ENCODE data around the gene STRN4. TPM values are rescaled to one million over a fixed set of nuclear protein-coding genes. Genes with fewer than 3 reads are reported as not detected.

The STRN4 gene
- total RNA-seq, 1 experiment from 2014 or later: 107 TPM

GRCh38 chr19:46732966-46733689 lies 13.1 kb downstream of the STRN4 start:
- Histone ChIP-seq H4K20me1 (ENCODE audit: insufficient read depth) (peaks cover 9% of the 10 kb centered on the region; the same call in 1 of the 2 replicates), H2AFZ (ENCODE audit: low read depth, low read length, poor library complexity, severe bottlenecking) (no peak overlapping the region), H3K4me2 (ENCODE audit: low read length) (no peak overlapping the region), H3K9me2 (ENCODE audit: insufficient read depth) (no peaks in the 10 kb centered on the region), H3K9ac (ENCODE audit: low read length) (no peak overlapping the region), H3K79me2 (ENCODE audit: insufficient read depth, low read length) (peaks cover 91% of the 10 kb centered on the region), H3K36me3 (ENCODE audit: control insufficient read depth in 1 of 2, insufficient read depth in 2 of 2, low read length in 2 of 2) (peaks cover 49 to 52% of the 10 kb centered on the region in 2 experiments), H3K27me3 (ENCODE audit: insufficient read depth, low read length) (no peaks in the 10 kb centered on the region), H3K9me3 (ENCODE audit: control insufficient read depth in 1 of 2, insufficient read depth in 1 of 2, low read depth in 1 of 2, low read length in 2 of 2) (no peaks in the 10 kb centered on the region), H3K4me1 (ENCODE audit: control insufficient read depth in 1 of 2, insufficient read depth in 2 of 2, low read length in 2 of 2) (peaks cover 0 to 16% of the 10 kb centered on the region in 2 experiments; a peak in 2 of 4 replicates), H3K27ac (ENCODE audit: low read depth, low read length) (no peak overlapping the region), H3K4me3 (replicated peaks in 1 of 2; ENCODE audit: low read depth in 1 of 2, low read length in 2 of 2) (no peak overlapping the region)
- POLR2A ChIA-PET: no interaction called here
- intact Hi-C loops (cut with micrococcal nuclease): no loop called here
- ATAC-seq (no peak), DNase-seq (ENCODE audit: low read depth, low spot score) (no peak)
- CTCF ChIA-PET: no interaction called here
- no peak for TF ChIP-seq EGR1 (IDR thresholded peaks at IDR 0.05; ENCODE audit: low read depth)
- no peak for TF ChIP-seq RAD21 (IDR thresholded peaks at IDR 0.05; ENCODE audit: low read depth)
- no peak for TF ChIP-seq JUND (IDR thresholded peaks at IDR 0.05)
- no peak for TF ChIP-seq ZNF274 (IDR thresholded peaks at IDR 0.05; ENCODE audit: low read depth, low read length)
- no peak for TF ChIP-seq POLR2A (IDR thresholded peaks at IDR 0.05; ENCODE audit: borderline replicate concordance, extremely low read depth, insufficient read depth, insufficient read length)
- BruUV-seq (replicated peaks): no TSS peak
- RAD21 ChIA-PET (ENCODE audit: low non-redundant PET in 1 of 2, low total read pairs in 2 of 2, uncharacterized antibody in 2 of 2, unreplicated experiment in 2 of 2): interaction anchor here in 1 of 2 experiments (0.5 kb wide), 1 partner anchor 107 kb away, joined by 3 read pairs; no protein-coding TSS in a partner anchor

GRCh38 chr19:46732172-46732938 lies 13.9 kb downstream of the STRN4 start:
- Histone ChIP-seq H3K27me3 (ENCODE audit: insufficient read depth, low read length) (no peaks in the 10 kb centered on the region), H3K9me2 (ENCODE audit: insufficient read depth) (no peaks in the 10 kb centered on the region), H3K9me3 (ENCODE audit: control insufficient read depth in 1 of 2, insufficient read depth in 1 of 2, low read depth in 1 of 2, low read length in 2 of 2) (no peaks in the 10 kb centered on the region), H3K27ac (ENCODE audit: low read depth, low read length) (no peak overlapping the region; the same call in 1 of the 2 replicates), H4K20me1 (ENCODE audit: insufficient read depth) (peaks cover 9% of the 10 kb centered on the region; the same call in 1 of the 2 replicates), H3K9ac (ENCODE audit: low read length) (no peak overlapping the region), H2AFZ (ENCODE audit: low read depth, low read length, poor library complexity, severe bottlenecking) (no peak overlapping the region), H3K79me2 (ENCODE audit: insufficient read depth, low read length) (peaks cover 91% of the 10 kb centered on the region), H3K36me3 (ENCODE audit: control insufficient read depth in 1 of 2, insufficient read depth in 2 of 2, low read length in 2 of 2) (peaks cover 51 to 52% of the 10 kb centered on the region in 2 experiments), H3K4me3 (replicated peaks in 1 of 2; ENCODE audit: low read depth in 1 of 2, low read length in 2 of 2) (no peak overlapping the region), H3K4me1 (ENCODE audit: control insufficient read depth in 1 of 2, insufficient read depth in 2 of 2, low read length in 2 of 2) (peaks cover 0 to 16% of the 10 kb centered on the region in 2 experiments; a peak in 2 of 4 replicates), H3K4me2 (ENCODE audit: low read length) (no peak overlapping the region)
- intact Hi-C loops (cut with micrococcal nuclease): no loop called here
- RAD21 ChIA-PET (ENCODE audit: low non-redundant PET in 1 of 2, low total read pairs in 2 of 2, uncharacterized antibody in 2 of 2, unreplicated experiment in 2 of 2): interaction anchor here in 1 of 2 experiments (0.5 kb wide), 1 partner anchor 108 kb away, joined by 3 read pairs; no protein-coding TSS in a partner anchor
- DNase-seq (ENCODE audit: low read depth, low spot score) (no peak), ATAC-seq (no peak)
- POLR2A ChIA-PET: interaction anchor here (0.6 kb wide), 1 partner anchor 16 kb away, joined by 5 read pairs; the partner anchor contains the start of gene PRKD2
- no TSS peak for BruUV-seq (replicated peaks)
- CTCF ChIA-PET: interaction anchor here (1.3 kb wide), 1 partner anchor 71 kb away, joined by 4 read pairs; the partner anchor contains the start of gene DACT3
- TF ChIP-seq CEBPB (IDR thresholded peaks at IDR 0.05; ENCODE audit: low read depth): no peak
